HEK293T (cell line): ENCODE measurements around the gene ATP8A2.

Source experiments
- ELF4 ChIP-seq: fragments of 450-650 bp; IDR thresholded peaks from 2 replicates; pipeline ENCODE4 v1.6.1; 2017; ENCODE audit warnings: antibody characterized with exemption
- FOXM1 ChIP-seq: fragments of 450-650 bp; IDR thresholded peaks from 2 replicates; pipeline ENCODE4 v1.6.1; 2017; ENCODE audit warnings: mild to moderate bottlenecking, borderline replicate concordance
- HDGF ChIP-seq: fragments of 450-650 bp; IDR thresholded peaks from 2 replicates; pipeline ENCODE4 v1.6.1; 2017; ENCODE audit warnings: antibody characterized with exemption, borderline replicate concordance
- SUZ12 ChIP-seq: fragments of 450-650 bp; IDR thresholded peaks from 2 replicates; pipeline ENCODE4 v1.6.1; 2016; ENCODE audit warnings: mild to moderate bottlenecking

- TF ChIP-seq HDGF (no peak), ELF4 (no peak), FOXM1 (no peak), SUZ12 (no peak)
These were observed 17.4 kb upstream of the ATP8A2 start for GRCh38 chr13:25354377-25354776.
